Neutrophil (primary cell): ENCODE data around the gene PRLR.

Experiments
- H3K27ac ChIP-seq: fragments of 200-600 bp; sonication (generic); 2 replicates; pipeline ENCODE4 v1.5.1; 2016; ENCODE audit warnings: mild to moderate bottlenecking, moderate library complexity
- H3K27me3 ChIP-seq: fragments of 200-600 bp; sonication (generic); 2 replicates; pipeline ENCODE4 v1.6.0; 2016; ENCODE audit warnings: mild to moderate bottlenecking
- H3K36me3 ChIP-seq: fragments of 200-600 bp; sonication (generic); 2 replicates; pipeline ENCODE4 v1.5.1; 2017
- H3K4me1 ChIP-seq, 2 experiments: fragments of 200-600 bp in 1 of 2; sonication (generic) in 1 of 2; 1 replicate in 1 of 2; 2 replicates in 1 of 2; pipeline versions ENCODE4 v1.5.1 to v1.6.1; 2013 to 2016; ENCODE audit warnings: low read depth in 1 of 2, low read length in 1 of 2, mild to moderate bottlenecking in 1 of 2, moderate library complexity in 1 of 2; ENCODE audit not compliant: control insufficient read depth in 1 of 2, insufficient read depth in 1 of 2
- H3K4me3 ChIP-seq, 2 experiments: fragments of 200-600 bp in 1 of 2; sonication (generic) in 1 of 2; 1 replicate in 1 of 2; 2 replicates in 1 of 2; pipeline ENCODE4 v1.5.1; 2013 to 2016; ENCODE audit warnings: low read depth in 1 of 2, low read length in 1 of 2, mild to moderate bottlenecking in 1 of 2, moderate library complexity in 1 of 2
- H3K9me3 ChIP-seq: fragments of 200-600 bp; sonication (generic); 2 replicates; pipeline ENCODE4 v1.5.1; 2016
- CTCF ChIP-seq: fragments of 200-600 bp; sonication (generic); IDR thresholded peaks from 2 replicates; pipeline ENCODE4 v1.5.1; 2016; ENCODE audit warnings: antibody characterized with exemption

The PRLR gene

GRCh38 chr5:35177783-35178182, 52.5 kb downstream of the PRLR start:
- H3K4me3 ChIP-seq = no peak overlapping the region
- no peak overlapping the region for H3K27ac ChIP-seq
- no peaks in the 10 kb centered on the region for H3K27me3 ChIP-seq
- no peaks in the 10 kb centered on the region for H3K36me3 ChIP-seq
- H3K4me1 ChIP-seq = no peaks in the 10 kb centered on the region
- H3K9me3 ChIP-seq = no peaks in the 10 kb centered on the region
- no peak for TF ChIP-seq CTCF

GRCh38 chr5:35172533-35172932, 57.8 kb downstream of the PRLR start:
- H3K9me3 ChIP-seq = no peaks in the 10 kb centered on the region
- no peaks in the 10 kb centered on the region for H3K27me3 ChIP-seq
- no peaks in the 10 kb centered on the region for H3K4me1 ChIP-seq
- no peak for TF ChIP-seq CTCF
- H3K4me3 ChIP-seq = no peak overlapping the region
- no peak overlapping the region for H3K27ac ChIP-seq
- no peaks in the 10 kb centered on the region for H3K36me3 ChIP-seq

- H3K4me3 ChIP-seq = no peak overlapping the region
Measured at GRCh38 chr5:35171991-35172390, 58.3 kb downstream of the PRLR start.

GRCh38 chr5:35171078-35171477, 59.2 kb downstream of the PRLR start:
- Histone ChIP-seq H3K27ac (no peak overlapping the region), H3K27me3 (no peaks in the 10 kb centered on the region), H3K9me3 (no peaks in the 10 kb centered on the region), H3K4me3 (no peak overlapping the region), H3K4me1 (no peaks in the 10 kb centered on the region), H3K36me3 (no peaks in the 10 kb centered on the region)
- no peak for TF ChIP-seq CTCF

More at GRCh38 chr5:35171991-35172390, 58.3 kb downstream of the PRLR start:
- H3K27ac ChIP-seq = no peak overlapping the region
- no peaks in the 10 kb centered on the region for H3K27me3 ChIP-seq
- TF ChIP-seq CTCF = no peak
- H3K36me3 ChIP-seq = no peaks in the 10 kb centered on the region
- H3K4me1 ChIP-seq = no peaks in the 10 kb centered on the region
- no peaks in the 10 kb centered on the region for H3K9me3 ChIP-seq

- H3K27me3 ChIP-seq = no peaks in the 10 kb centered on the region
- H3K27ac ChIP-seq = no peak overlapping the region
- no peaks in the 10 kb centered on the region for H3K4me1 ChIP-seq
- TF ChIP-seq CTCF = no peak
- H3K9me3 ChIP-seq = no peaks in the 10 kb centered on the region
- H3K36me3 ChIP-seq = no peaks in the 10 kb centered on the region
- no peak overlapping the region for H3K4me3 ChIP-seq
Measured at GRCh38 chr5:35166043-35166442, 64.2 kb downstream of the PRLR start.
